CD4-positive, alpha-beta T cell treated with Interleukin-15 for 4 hours (primary cell): ENCODE results near the gene TULP1.

Source experiments
- DNase-seq: peaks from one replicate; pipeline ENCODE4 v3.0.0-alpha.2; 2020; ENCODE audit warnings: low spot score

TULP1 gene

DNA sequence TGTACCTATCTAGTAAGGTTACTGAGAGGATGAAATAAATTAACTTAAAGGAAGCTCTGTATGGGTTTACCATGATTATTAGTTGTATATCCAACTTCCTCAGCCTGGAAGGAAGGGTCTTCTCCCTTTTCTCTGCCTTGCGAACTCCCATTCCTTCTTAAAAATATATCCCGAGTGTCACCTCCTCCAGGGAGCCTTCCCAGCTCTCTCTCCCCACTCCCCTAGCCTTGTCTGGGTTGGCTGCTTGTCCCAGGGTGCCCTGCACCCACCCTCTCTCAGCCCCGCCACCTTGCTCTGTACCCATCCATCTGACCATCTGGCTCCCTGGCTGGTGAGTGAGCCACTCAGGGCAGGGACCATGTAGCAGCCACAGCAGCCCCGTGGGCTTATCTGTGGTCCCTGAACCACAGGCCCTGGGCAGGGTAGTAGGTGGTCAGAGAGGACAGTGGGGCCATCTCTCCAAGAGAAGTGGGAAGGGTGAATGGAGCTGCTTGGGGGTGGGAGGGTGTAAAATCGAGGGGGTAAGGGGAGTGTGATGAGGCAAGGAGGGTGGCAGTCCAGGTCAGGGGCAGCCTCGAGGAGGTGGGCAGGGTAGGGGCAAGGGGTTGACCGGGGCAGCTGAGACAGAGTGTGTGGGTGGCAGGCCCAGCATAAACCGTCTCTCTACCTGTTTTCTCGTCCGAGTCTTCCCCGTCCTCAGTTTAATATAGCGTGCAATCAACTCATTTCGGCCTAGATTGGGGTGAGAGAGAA, 28.6 kb downstream of the TULP1 start:
- no peak for DNase-seq

DNA sequence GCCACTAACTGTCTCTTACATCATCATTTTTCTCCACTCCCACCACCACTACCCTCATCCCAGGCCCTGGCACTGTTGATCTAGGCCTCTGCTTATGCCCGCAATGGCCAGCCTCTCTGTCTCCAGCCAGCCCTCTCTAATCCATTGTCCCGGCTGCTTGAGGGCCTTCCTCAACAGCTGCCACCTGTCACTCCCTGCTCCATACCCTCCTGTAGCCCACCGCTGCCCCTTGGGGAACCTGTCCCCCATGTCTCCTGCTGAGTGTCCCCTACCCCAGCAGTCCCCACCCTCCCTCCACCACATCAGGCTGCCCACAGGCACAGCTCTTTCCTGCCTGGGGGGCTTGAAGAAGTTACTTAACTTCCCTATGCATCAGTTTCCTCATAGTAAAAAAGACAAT, 29.2 kb downstream of the TULP1 start:
- DNase-seq = no peak

DNA sequence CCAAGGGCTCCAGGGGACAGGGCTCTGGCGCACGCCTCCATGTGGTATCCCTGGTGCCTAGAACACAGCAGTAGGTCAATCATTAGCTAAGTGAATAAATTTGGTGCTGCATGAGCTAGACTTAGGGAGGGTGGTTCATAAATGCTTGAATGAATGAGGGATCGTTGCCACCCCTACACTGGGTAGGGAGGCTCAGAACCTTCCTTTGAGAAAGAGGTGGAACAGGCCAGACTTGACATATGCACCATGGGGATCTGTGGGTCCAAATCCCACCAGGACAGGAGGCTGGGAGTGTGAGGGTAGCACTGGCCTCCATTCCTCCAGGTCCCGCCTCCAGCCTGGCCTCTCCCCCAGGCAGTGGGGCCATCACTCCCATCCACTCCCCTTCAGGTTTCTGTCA, 29.6 kb downstream of the TULP1 start:
- DNase-seq = no peak

DNA sequence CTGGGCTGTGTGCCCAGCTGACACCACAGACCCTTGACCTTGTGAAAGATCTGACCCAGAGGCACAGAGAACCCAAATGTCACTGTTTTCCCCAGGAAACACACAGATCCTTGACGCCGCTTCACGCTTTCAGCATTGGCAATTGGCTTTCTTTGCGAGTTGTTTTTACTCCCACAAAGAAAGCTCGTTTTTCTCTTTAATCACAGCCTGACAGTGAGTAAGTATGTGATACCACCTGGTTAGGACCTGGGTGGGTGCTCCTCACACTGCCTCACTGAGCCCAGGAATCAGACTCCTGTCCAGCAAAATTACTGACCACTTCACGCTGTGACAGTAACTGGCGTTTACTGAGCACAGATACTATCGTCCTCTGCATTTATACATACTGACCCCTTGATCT, 31.5 kb downstream of the TULP1 start:
- DNase-seq = no peak

DNA sequence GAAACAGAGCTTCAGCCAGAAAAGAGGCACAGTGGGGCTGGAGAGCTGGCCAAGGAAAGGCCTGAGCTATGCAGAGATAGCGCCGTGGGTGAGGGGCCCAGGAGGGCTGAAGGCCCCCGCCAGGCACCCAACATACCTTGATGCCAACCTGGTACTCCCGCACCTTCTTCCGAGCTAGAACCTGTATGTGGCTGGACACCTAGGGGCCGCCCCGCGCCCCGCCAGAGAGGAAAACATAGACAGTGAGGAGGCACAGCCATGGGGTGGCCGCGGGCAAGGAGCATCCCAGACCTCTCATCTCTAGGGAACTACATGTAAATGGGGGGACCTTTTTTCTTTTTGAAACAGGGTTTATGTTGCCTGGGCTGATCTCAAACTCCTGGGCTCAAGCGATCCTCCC, 32.5 kb downstream of the TULP1 start:
- no peak for DNase-seq

DNA sequence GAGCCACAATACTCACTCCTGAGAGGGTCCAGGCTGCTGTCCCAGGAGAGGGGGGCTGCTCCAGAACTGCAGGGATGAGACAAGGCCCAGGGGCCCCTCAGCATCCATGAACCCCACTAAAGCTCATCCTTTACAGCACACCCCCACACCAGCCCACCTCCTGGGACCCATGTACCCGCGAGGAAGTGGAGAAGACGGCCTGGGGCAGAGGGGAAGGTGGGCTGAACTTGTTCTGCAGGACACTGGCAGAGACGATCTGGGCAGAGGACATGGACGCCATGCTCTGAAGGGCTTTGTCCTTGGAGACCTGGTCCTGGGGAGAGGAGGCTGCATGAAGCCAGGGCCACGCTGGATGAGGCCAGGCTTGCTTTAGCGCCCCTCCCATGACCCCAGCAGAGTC, 34.4 kb downstream of the TULP1 start:
- DNase-seq = no peak

DNA sequence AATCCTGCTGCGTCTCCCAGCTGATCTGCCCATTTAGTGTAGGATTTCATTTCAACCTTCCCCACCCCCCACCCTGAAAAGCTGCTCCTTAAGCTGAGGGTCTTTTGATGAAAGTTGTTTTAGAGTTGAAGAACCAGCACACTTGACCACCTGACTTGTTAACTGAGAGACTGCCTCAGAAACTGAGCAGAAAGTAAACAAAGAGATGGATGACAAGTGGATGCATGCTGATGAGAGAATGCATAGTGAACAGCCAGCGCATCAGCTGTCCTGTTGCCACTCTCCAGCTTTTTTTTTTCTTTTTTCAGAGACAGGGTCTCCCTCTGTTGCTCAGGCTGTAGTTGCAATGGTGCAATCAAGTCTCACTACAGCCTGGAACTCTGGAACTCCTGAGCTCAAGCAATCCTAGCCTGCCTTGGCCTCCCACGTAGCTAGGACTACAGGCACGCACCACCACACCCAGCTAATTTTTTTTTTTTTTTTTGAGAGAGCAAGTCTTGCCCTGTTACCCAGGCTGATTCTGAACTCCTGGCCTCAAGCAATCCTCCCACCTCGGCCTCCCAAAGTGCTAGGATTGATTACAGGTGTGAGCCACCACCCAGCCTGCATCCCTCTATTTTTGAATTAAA, 35.0 kb downstream of the TULP1 start:
- DNase-seq = no peak

DNA sequence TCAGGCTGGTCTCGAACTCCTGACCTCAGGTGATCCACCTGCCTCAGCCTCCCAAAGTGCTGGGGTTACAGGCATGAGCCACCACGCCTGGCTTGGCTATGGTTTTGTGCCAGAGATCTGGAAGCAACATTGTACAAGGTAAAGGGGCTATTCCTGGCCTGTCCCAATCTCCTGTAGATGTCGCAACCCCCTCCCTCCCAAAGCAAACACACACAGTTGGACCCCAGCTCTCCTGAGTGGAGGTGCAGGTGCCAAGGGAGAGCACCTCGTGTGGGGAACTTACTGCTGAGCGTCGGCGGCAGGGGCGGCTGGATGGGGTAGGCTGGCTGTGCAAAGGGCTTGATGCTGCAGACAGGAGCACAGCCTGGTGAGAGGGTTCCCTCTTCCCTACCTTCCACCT, 35.7 kb downstream of the TULP1 start:
- no peak for DNase-seq

DNA sequence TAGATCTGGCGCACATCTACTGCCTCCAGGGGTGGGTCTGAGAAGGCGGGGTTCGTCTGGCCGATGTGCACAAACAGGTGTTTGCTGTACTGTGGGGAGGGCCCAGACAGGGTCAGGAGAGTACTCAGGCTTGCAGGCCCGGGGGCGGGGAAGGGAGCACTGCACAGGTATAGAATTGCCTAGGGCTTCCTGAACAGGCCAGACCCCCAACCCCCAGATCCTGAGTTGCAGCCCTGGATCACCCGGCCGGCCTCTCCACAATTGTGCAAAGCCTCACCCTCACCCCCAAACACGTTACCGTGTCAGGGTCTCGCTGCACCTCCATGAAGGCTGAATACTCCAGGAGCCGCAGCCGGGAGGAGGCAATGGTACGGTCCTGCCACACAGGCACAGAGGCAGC, 36.7 kb downstream of the TULP1 start:
- DNase-seq = no peak

DNA sequence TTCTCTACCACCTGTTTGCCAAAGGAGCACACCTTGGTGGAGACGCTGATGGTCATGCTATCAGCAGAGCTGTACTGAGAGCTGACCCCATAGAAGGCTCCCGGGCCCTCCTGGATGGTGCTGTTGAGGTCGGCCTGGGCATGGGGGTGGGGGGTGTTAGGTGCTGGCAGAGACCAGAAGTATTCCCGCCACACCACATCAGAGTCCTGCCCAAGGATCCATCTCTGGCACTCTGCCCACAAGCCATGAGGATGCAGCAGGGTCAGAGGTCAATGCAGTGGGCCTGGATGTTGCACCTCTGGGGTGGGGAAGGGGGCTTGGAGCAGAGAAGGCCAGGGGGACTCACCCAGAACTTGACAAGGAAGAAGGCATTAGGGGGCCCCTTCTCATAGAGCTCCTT, 37.1 kb downstream of the TULP1 start:
- DNase-seq = no peak

DNA sequence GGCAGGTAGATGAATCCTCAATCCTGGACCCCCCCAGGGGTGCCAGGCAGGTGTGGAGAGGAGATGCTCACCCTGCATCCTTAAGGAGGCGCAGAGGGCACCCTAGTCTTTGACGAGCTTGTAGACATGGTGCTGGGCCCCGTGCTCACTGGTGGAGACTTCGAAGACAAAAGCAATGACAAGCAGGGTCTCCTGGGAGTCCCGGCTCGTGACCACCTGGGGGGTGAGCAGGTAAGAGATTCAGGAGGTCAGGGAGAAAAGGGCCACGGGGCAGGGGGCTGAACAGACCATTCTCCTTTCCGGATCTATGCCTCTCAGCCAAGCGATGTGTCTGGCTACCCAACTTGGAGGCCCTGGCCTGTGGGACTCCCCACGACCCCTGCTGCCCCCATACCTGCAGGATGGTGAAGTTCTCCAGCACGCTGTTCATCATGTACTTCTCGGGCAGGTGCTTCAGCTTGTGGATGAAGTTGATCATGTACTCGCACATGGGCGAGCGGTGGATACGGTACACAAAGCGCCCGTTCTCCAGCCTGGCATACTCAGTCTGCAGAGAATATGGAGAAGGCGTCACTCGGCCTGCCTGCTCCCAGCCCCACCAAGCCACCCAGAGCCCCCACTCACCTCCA, 37.6 kb downstream of the TULP1 start:
- DNase-seq = no peak

DNA sequence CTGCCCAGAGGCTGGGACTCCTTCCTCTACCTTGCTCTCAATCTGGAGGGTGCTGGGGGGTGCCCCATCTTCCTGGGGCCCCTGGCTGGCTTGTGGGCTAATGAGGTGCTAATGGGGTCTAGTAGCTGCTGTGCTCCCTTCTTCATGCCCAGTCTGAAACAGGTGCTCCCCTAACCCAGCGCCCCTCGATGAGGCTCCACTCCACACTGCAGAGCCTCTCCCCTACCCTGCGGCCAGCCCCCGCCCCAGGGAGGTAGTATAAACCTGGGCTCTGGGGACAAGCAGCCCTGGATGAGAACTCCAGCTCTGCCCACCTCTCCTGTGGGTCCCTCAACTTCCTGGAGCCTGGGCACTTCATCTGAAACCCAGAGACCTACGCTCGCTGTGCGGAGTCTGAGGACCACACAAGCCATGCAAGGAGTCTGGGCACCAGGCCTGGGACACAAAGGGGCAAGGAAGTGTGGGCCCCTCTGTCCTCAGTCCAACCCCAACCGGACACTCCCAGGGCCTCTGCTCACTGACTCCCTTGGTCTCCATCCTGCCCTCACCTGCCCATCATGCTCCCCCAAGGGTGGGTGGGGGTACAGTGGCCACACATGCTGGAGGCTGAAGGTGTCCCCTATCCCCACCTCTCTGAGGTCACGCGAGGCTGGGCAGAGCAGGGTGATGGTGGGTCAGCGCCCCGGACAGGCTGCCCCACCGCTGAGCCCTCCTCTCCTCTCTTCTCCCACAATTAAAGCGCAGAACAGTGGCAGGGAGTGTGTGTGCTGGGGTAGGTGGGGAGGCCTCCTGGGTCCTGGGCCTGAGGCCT, 38.4 kb downstream of the TULP1 start:
- no peak for DNase-seq

DNA sequence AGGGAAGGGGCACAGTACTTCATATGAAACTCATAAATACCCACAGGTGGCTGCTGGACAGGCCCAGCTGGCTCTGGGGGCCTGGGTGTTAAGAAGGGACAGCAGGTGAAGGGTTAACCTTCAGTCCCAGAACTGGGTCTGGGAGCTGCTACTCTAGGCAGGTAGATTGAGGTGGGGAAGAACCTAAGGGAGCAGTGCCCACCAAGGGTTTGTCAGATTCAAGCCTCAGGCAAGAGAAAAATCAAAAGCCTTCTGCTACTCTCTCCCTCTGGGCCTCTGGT, 38.9 kb downstream of the TULP1 start:
- no peak for DNase-seq

DNA sequence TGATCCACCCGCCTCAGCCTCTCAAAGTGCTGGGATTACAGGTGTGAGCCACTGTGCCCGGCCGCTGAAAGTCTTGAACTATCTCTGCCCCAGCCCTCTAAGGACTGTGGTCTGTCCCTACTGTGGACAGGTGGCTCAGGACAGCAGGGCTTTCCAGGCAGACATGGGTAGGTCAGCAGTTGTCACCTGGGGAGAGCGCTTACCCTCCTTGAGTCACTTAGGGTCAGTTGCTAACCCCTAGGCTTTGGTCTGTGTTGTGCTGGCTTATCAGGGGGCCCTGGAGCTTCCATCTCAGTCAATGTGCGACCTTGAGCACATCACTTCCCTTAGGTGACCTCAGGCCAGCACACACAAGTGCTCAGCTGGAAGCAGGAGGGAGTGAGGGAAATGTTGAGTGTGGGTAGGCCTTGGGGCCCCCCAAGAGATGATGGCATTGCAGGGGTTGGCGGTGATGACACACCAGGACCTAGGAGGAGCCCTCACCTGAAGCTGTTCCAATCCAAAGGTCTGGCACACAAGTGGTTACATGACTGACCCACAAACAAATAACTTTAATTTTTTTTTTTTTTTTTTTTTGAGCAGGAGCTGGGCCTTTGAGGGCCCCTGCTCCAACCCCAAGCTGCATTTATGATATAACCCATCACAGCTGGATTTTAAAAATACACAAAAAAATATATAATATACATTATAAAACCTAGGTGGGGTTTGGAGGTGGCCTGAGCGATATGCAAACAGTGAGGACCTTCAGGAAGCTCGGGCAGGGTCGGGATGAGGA, 39.4 kb downstream of the TULP1 start:
- DNase-seq = no peak

DNA sequence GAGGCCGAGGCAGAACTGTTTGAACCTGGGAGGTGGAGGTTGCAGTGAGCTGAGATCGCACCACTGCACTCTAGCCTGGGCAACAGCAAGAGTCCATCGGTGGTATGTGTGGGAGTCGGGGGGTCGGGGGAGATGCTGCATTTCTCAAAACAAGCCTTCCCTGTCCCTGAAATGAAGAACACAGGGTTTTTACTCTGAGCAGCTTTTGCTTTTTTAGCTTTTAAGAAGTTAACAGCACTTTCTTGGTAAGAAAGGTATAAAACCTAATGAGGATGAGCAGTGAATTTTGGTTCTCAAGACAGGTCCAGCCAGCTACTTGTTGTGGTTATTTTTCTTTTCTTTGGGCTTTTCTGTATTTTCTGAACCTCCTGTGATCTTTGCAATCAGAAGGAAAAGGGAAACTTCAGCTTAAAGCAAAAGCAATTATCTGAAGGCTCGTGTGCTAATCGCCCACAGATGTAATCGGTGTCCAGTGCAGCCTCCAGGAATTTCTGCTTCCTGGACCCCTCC, 40.8 kb downstream of the TULP1 start:
- DNase-seq = no peak

DNA sequence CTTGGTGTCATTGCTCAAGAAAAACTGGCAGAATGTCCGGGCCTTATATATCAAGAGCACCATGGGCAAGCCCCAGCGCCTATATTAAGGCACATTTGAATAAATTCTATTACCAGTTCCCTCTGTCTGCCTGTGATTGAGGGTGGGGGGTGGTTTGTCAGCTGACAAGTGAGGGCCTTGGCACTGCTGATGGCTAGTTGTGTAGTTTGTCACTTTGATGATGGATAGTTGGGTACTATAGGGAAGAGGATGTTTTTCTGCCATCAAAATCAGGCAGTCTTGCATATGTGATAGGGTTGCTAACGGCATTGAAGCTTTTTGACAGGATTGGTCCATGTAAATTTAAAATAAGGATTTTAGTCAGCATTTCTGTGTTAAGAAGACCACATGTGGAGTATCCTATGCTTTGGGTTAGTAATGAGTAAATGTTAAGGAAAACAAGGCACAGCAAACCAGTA, 42.0 kb downstream of the TULP1 start:
- no peak for DNase-seq

DNA sequence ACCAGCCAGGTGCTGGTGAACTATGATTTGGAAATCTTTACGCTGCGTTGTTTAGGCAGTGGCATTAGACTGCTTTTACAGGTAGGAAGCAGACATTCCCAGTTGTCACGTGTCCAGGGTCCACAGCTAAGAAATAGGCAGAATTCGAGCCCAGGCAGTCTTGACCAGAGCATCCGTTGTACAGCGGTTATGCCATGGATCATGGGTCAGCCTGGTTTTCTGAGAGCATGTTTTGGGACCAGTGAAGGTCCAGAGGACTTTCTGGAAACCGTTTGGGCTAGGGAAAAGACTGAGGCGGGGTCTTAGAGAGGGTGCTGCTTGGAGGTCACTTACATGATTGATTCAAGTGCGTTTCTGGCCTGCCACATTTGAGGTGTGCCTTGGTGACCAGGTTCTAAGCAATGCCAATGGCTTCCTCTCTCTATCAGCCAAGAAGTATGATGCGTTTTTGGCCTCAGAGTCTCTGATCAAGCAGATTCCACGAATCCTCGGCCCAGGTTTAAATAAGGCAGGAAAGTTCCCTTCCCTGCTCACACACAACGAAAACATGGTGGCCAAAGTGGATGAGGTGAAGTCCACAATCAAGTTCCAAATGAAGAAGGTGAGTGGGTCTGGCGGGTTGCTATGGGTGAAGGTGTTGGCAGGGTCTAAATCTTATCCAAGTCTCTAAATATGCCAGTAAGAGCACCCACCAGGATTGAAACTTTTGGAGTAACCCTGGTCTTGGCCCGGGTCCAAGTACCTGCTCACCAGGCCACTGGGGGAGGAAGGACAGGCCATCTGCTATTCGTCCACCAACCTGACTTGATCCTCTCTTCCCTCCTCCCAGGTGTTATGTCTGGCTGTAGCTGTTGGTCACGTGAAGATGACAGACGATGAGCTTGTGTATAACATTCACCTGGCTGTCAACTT, 42.7 kb downstream of the TULP1 start:
- DNase-seq = no peak

DNA sequence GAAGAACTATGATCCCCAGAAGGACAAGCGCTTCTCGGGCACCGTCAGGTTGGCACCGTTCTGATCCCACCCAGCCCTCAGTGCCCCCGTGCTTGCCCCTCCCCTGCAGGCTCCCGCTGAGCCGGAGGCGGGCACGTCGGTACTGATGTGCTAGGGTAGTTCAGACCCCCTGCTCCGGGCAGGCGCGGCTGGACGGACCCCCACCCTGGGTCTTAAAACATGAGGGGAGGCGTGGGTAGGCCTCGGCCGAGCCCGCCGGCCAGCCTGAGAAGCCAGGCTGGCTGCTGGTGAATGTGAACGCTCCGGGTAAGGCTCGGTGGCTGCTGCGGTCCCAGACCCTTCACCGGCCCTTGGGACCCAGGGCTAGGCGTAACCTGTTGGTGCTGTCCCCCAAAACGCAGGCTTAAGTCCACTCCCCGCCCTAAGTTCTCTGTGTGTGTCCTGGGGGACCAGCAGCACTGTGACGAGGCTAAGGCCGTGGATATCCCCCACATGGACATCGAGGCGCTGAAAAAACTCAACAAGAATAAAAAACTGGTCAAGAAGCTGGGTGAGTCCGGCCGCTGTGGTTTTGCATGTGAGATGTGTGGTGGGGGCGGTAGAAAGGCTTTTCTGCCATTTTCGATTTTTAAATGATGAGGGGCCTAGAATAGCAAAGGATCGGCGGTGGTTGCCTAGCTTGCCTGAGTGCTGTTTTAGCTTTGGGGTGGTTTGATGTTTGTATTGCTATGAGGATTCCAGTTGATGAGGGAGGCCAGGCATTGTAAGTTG, 43.5 kb downstream of the TULP1 start:
- no peak for DNase-seq

DNA sequence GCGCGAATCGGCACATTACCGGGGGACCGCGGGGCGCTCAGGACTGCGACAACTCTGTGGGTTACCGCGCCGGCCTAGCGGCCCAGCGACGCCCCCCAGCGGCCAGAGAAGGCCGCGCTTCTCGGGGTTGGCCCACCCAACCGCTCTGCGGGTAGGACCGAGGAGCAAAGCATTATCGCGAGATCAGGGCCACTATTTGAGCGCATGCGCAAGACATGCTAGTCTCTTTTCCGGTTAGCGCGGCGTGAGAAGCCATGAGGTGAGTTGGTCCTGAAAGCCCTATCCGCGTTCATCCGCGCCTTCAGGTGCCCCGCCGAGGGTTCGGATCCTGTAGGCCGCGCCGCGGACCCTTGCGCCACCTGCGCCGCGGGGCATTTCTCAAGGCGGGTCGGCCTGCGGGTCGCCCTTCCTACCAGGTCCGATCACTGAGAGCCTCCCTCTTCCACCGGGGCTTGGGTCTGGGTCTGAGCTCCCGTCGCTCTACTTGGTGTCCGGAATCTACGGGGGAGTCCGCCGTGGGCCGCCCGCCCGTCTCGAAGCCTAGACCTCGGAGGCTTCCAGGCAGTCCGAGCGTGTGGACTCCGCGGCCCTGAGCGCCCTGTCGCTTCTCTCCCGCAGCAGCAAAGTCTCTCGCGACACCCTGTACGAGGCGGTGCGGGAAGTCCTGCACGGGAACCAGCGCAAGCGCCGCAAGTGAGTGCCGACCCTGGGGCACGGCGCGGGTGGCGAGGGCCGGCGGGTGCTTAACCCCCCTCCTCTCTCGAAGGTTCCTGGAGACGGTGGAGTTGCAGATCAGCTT, 44.3 kb downstream of the TULP1 start, which contains the start of gene RPL10A:
Gene RPL10A (plus strand): TSS at position 221 of the 799 bp plus-strand sequence. CDS start 34 bp downstream, at position 255.
- DNase-seq = peak; percentile 98
